ENCODE data around the gene TMEM61.

TMEM61 gene

DNA sequence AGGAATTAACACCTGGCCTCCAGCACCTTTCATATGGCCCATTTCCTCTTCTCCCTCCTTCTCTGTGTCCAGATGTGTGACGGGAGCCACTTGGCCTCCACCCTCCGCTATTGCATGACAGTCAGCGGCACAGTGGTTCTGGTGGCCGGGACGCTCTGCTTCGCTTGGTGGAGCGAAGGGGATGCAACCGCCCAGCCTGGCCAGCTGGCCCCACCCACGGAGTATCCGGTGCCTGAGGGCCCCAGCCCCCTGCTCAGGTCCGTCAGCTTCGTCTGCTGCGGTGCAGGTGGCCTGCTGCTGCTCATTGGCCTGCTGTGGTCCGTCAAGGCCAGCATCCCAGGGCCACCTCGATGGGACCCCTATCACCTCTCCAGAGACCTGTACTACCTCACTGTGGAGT lies 5.6 kb downstream of the TMEM61 start:
- no peaks in the 10 kb centered on the region for H3K4me1 ChIP-seq
- no peak for TF ChIP-seq CTCF (IDR thresholded peaks at IDR 0.05; ENCODE audit: low read depth, low read length)
- no peaks in the 10 kb centered on the region for H3K27me3 ChIP-seq

GRCh38 chr1:54986533-54986932 lies 6.1 kb downstream of the TMEM61 start:
- no peak for DNase-seq
- no peaks in the 10 kb centered on the region for H3K4me1 ChIP-seq
- no peak for TF ChIP-seq CTCF (IDR thresholded peaks at IDR 0.05; ENCODE audit: low read depth, low read length)
- no peaks in the 10 kb centered on the region for H3K9me3 ChIP-seq
- H3K4me3 ChIP-seq (ENCODE audit: low read depth, low read length), result no peak overlapping the region
- no peaks in the 10 kb centered on the region for H3K36me3 ChIP-seq
- H3K27me3 ChIP-seq, result no peaks in the 10 kb centered on the region

More for the DNA sequence above, 5.6 kb downstream of the TMEM61 start:
- no peaks in the 10 kb centered on the region for H3K36me3 ChIP-seq
- no peak overlapping the region for H3K4me3 ChIP-seq (ENCODE audit: low read depth, low read length)
- no peak for DNase-seq
- no peaks in the 10 kb centered on the region for H3K9me3 ChIP-seq

GRCh38 chr1:54987427-54987826 lies 7.0 kb downstream of the TMEM61 start:
- H3K4me1 ChIP-seq, result no peaks in the 10 kb centered on the region
- DNase-seq, result no peak
- TF ChIP-seq CTCF (IDR thresholded peaks at IDR 0.05; ENCODE audit: low read depth, low read length), result no peak
- H3K9me3 ChIP-seq, result no peaks in the 10 kb centered on the region
- H3K27me3 ChIP-seq, result no peaks in the 10 kb centered on the region
- H3K4me3 ChIP-seq (ENCODE audit: low read depth, low read length), result no peak overlapping the region
- no peaks in the 10 kb centered on the region for H3K36me3 ChIP-seq

- Histone ChIP-seq H3K4me3 (ENCODE audit: low read depth, low read length) (no peak overlapping the region), H3K4me1 (no peaks in the 10 kb centered on the region), H3K27me3 (no peaks in the 10 kb centered on the region), H3K36me3 (no peaks in the 10 kb centered on the region), H3K9me3 (no peaks in the 10 kb centered on the region)
- TF ChIP-seq CTCF (IDR thresholded peaks at IDR 0.05; ENCODE audit: low read depth, low read length), result no peak
- no peak for DNase-seq
These were observed 7.7 kb downstream of the TMEM61 start for GRCh38 chr1:54987919-54988705.

DNA sequence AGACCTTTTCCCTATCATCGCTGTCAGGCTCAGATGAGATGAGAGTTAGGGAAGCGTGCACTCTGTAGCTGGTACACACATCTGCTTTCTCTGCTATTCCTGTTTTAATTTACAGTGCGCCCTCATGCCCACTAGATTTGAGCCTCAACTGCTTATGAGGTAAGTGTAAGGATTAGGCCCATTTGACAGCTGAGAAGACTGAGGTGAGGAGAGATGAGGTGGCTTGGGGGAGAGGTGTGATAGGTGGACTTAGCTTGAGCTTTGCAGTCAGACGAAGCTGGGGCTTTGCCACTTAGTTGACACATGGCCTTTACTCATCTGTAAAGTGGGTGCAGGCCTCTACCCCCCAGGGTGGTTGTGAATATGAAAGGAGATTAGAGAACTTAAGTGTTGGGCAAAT lies 8.5 kb downstream of the TMEM61 start:
- no peak overlapping the region for H3K4me3 ChIP-seq (ENCODE audit: low read depth, low read length)
- H3K36me3 ChIP-seq, result no peaks in the 10 kb centered on the region
- no peak for TF ChIP-seq CTCF (IDR thresholded peaks at IDR 0.05; ENCODE audit: low read depth, low read length)
- no peaks in the 10 kb centered on the region for H3K27me3 ChIP-seq
- no peaks in the 10 kb centered on the region for H3K4me1 ChIP-seq
- no peaks in the 10 kb centered on the region for H3K9me3 ChIP-seq
- DNase-seq, result no peak

GRCh38 chr1:54989473-54989872 lies 9.0 kb downstream of the TMEM61 start:
- no peak for TF ChIP-seq CTCF (IDR thresholded peaks at IDR 0.05; ENCODE audit: low read depth, low read length)
- H3K4me3 ChIP-seq (ENCODE audit: low read depth, low read length), result no peak overlapping the region
- no peaks in the 10 kb centered on the region for H3K36me3 ChIP-seq
- H3K27me3 ChIP-seq, result no peaks in the 10 kb centered on the region
- no peaks in the 10 kb centered on the region for H3K4me1 ChIP-seq
- DNase-seq, result no peak
- H3K9me3 ChIP-seq, result no peaks in the 10 kb centered on the region
